A673 (cell line): ENCODE measurements around the gene TRIP10. TPM values are rescaled to one million over a fixed set of nuclear protein-coding genes. Genes with fewer than 3 reads are reported as not detected.

Source experiments
- BruUV-seq: library from RNA; stranded (reverse); fragments of 400-500 nt; replicated peaks from 2 replicates; lab custom pipeline; 2021; lab: Mats Ljungman, UMichigan
- CTCF ChIA-PET: fragments of 300-600 bp; sonication (Branson Sonifier 250); formaldehyde crosslinking; loops from one replicate; lab custom pipeline; 2022; ENCODE audit warnings: antibody characterized with exemption; lab: Charles Lee
- POLR2A ChIA-PET: fragments of 300-600 bp; sonication (Branson Sonifier 250); formaldehyde crosslinking; loops from one replicate; lab custom pipeline; 2022; ENCODE audit warnings: antibody characterized with exemption; ENCODE audit not compliant: low non-redundant PET; lab: Charles Lee
- DNase-seq: peaks from one replicate; pipeline ENCODE4 v3.0.0-alpha.2; 2015; ENCODE audit warnings: low spot score
- H3K27ac ChIP-seq: fragments of 200-600 bp; sonication (generic); 2 replicates; pipeline ENCODE4 v1.5.1; 2016; ENCODE audit warnings: mixed run types, low read depth, mild to moderate bottlenecking, mixed read lengths, antibody characterized with exemption, low read length; ENCODE audit not compliant: poor library complexity, severe bottlenecking
- H3K27me3 ChIP-seq: fragments of 200-600 bp; sonication (generic); replicated peaks from 2 replicates; pipeline ENCODE4 v1.6.1; 2017; ENCODE audit warnings: mixed run types, low read depth, mild to moderate bottlenecking, mixed read lengths, antibody characterized with exemption, low read length; ENCODE audit not compliant: insufficient read depth, poor library complexity
- H3K36me3 ChIP-seq: fragments of 200-600 bp; sonication (generic); 2 replicates; pipeline ENCODE4 v1.6.1; 2016; ENCODE audit warnings: mixed run types, mild to moderate bottlenecking, mixed read lengths, antibody characterized with exemption, low read length; ENCODE audit not compliant: insufficient read depth, poor library complexity, severe bottlenecking
- H3K4me1 ChIP-seq: fragments of 200-600 bp; sonication (generic); 2 replicates; pipeline ENCODE4 v1.6.1; 2017; ENCODE audit warnings: mixed run types, mild to moderate bottlenecking, mixed read lengths, antibody characterized with exemption, low read length; ENCODE audit not compliant: insufficient read depth, poor library complexity, severe bottlenecking
- H3K4me3 ChIP-seq: fragments of 200-600 bp; sonication (generic); 2 replicates; pipeline ENCODE4 v1.5.1; 2016; ENCODE audit warnings: low read depth, mixed run types, mild to moderate bottlenecking, mixed read lengths, low read length; ENCODE audit not compliant: poor library complexity, severe bottlenecking
- H3K9me3 ChIP-seq: fragments of 200-600 bp; sonication (generic); 2 replicates; pipeline ENCODE4 v1.6.1; 2016; ENCODE audit warnings: mixed run types, low read depth, mild to moderate bottlenecking, mixed read lengths, antibody characterized with exemption, low read length; ENCODE audit not compliant: poor library complexity, severe bottlenecking
- EZH2 ChIP-seq: fragments of 200-600 bp; sonication (generic); IDR thresholded peaks from 2 replicates; pipeline ENCODE4 v1.6.1; 2017; ENCODE audit warnings: borderline replicate concordance, low read depth, mild to moderate bottlenecking, mixed read lengths, antibody characterized with exemption, low read length; ENCODE audit not compliant: poor library complexity, severe bottlenecking
- intact Hi-C: fragments of 100-400 bp; cut with micrococcal nuclease; formaldehyde crosslinking; loops from one replicate; pipeline ENCODE4 v1.10.0; 2022; ENCODE audit not compliant: unreplicated experiment
- total RNA-seq: library from RNA; stranded (reverse); gene quantifications from 2 replicates; pipeline ENCODE4 v1.2.3, GENCODE V29; 2021
- TF ChIP-seq, protein P1 (sequence below): fragments of 300-800, 200-600 bp; sonication (generic); conservative IDR thresholded peaks from 2 replicates; pipeline ENCODE4 v1.5.1; 2017; ENCODE audit warnings: low read depth, mild to moderate bottlenecking, antibody characterized with exemption, low read length, moderate library complexity, mixed read lengths

TRIP10 gene
- total RNA-seq, 1 experiment from 2014 or later = 70.2 TPM

DNA sequence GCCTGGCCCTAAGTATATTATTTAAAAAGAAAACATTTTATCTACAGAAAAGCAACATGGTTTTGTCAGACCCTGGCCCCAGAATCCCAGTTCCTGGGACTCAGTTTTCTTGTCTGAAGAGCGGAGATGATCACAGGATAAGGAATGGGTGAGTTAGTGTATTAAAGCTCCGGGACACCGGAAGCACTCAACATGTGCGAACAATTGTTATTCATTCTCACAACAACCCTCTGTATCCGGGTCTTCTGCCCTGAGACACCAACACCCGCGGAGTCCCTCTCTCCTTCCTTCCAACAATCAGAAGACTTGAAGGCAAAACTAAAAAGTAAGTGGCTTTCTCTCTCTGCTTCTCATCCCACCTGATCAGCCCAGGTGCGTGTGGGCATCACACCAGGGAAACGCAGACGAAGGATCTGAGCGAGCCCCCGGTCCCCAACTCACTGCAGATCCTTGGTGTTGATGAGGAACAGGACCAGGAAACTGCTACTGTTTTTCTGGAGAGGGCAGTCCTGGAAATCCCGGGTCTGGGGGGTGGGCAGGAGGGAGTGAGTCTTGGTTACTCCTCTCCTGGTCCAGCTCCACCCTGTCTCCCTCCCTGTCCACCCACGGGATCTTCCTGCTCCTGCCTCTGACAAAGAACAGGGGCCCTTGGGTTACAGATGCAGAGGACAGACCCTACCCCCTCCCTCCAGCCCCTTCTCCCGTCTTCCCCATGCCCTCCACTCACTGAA lies 4.1 kb upstream of the TRIP10 start:
- Histone ChIP-seq H3K36me3 (no peaks in the 10 kb centered on the region), H3K27me3 (no peaks in the 10 kb centered on the region), H3K4me3 (peak overlapping the region; percentile 63), H3K27ac (peak overlapping the region; percentile 98), H3K4me1 (peaks cover 27% of the 10 kb centered on the region), H3K9me3 (no peaks in the 10 kb centered on the region)
- TF ChIP-seq, protein P1, sequence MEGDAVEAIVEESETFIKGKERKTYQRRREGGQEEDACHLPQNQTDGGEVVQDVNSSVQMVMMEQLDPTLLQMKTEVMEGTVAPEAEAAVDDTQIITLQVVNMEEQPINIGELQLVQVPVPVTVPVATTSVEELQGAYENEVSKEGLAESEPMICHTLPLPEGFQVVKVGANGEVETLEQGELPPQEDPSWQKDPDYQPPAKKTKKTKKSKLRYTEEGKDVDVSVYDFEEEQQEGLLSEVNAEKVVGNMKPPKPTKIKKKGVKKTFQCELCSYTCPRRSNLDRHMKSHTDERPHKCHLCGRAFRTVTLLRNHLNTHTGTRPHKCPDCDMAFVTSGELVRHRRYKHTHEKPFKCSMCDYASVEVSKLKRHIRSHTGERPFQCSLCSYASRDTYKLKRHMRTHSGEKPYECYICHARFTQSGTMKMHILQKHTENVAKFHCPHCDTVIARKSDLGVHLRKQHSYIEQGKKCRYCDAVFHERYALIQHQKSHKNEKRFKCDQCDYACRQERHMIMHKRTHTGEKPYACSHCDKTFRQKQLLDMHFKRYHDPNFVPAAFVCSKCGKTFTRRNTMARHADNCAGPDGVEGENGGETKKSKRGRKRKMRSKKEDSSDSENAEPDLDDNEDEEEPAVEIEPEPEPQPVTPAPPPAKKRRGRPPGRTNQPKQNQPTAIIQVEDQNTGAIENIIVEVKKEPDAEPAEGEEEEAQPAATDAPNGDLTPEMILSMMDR = no peak
- no peak for TF ChIP-seq EZH2
- intact Hi-C loops = loop anchor here (5.0 kb wide), 3 partner anchors 67 to 218 kb away; no protein-coding TSS in a partner anchor
- DNase-seq = peak; percentile 83
- ChIA-PET POLR2A (interaction anchor here (0.5 kb wide), 1 partner anchor 109 kb away, joined by 3 read pairs; no protein-coding TSS in a partner anchor), CTCF (interaction anchor here (0.8 to 0.9 kb wide), 2 partner anchors 128 to 219 kb away, joined by 3 to 5 read pairs; no protein-coding TSS in a partner anchor)
- TSS peak; percentile 75 for BruUV-seq

- Histone ChIP-seq H3K27me3 (no peaks in the 10 kb centered on the region), H3K36me3 (no peaks in the 10 kb centered on the region), H3K4me3 (peak overlapping the region; percentile 63), H3K4me1 (peaks cover 29% of the 10 kb centered on the region), H3K9me3 (no peaks in the 10 kb centered on the region), H3K27ac (peak overlapping the region; percentile 98)
- peak; percentile 85 for DNase-seq
- intact Hi-C loops = loop anchor here (5.0 kb wide), 3 partner anchors 66 to 219 kb away; no protein-coding TSS in a partner anchor
- no peak for TF ChIP-seq EZH2
- TF ChIP-seq, protein P1 = peak; percentile 64
- POLR2A ChIA-PET = no interaction called here
- CTCF ChIA-PET = interaction anchor here (1.2 kb wide), 1 partner anchor 127 kb away, joined by 5 read pairs; no protein-coding TSS in a partner anchor
- BruUV-seq = TSS peak; percentile 38
Observed at GRCh38 chr19:6736169-6736916, 3.1 kb upstream of the TRIP10 start.

DNA sequence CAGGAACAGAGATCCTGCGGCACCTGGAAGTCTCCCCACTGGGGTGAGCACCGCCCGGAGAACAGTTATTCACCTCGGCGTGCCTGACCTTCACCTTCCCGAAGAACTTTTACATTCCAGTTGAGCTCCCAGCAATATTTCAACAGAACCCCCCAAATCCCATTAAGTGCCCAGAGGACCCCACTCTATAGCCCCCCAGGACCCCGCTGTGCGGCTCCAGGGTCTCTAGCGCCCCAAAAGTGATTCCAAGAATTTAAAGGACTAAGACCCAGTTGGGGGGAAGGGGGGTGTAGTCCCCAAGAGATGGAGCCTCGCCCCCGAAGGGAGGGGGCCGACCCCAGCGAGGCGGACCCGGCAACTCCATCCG lies 2.6 kb upstream of the TRIP10 start:
- intact Hi-C loops = loop anchor here (5.0 kb wide), 3 partner anchors 65 to 220 kb away; no protein-coding TSS in a partner anchor
- Histone ChIP-seq H3K4me3 (peak overlapping the region; percentile 63), H3K27me3 (no peaks in the 10 kb centered on the region), H3K9me3 (no peaks in the 10 kb centered on the region), H3K36me3 (no peaks in the 10 kb centered on the region), H3K27ac (peak overlapping the region; percentile 98), H3K4me1 (peaks cover 34% of the 10 kb centered on the region)
- DNase-seq = no peak
- no TSS peak for BruUV-seq
- ChIA-PET POLR2A (no interaction called here), CTCF (interaction anchor here (1.2 to 2.0 kb wide), 2 partner anchors 127 kb away, joined by 5 to 44 read pairs; no protein-coding TSS in a partner anchor)
- TF ChIP-seq, protein P1 = no peak; the same call in 1 of the 2 replicates
- TF ChIP-seq EZH2 = no peak
